Endodermal cell (in vitro differentiated cells): ENCODE data around the gene TRPC6. TPM values are rescaled to one million over a fixed set of nuclear protein-coding genes. Genes with fewer than 3 reads are reported as not detected.

ENCODE experiments used
- DNase-seq: peaks from one replicate; pipeline ENCODE4 v3.0.0-alpha.2; 2017
- H3K27ac ChIP-seq: 2 replicates; pipeline ENCODE4 v1.5.1; 2013; ENCODE audit warnings: mild to moderate bottlenecking, low read depth, low read length, moderate library complexity
- H3K27me3 ChIP-seq: 2 replicates; pipeline ENCODE4 v1.6.1; 2013; ENCODE audit warnings: mild to moderate bottlenecking, low read length, moderate library complexity; ENCODE audit not compliant: insufficient read depth, control insufficient read depth, poor library complexity, severe bottlenecking
- H3K36me3 ChIP-seq: 2 replicates; pipeline ENCODE4 v1.7.0; 2013; ENCODE audit warnings: mild to moderate bottlenecking, low read length, moderate library complexity; ENCODE audit not compliant: control insufficient read depth, insufficient read depth
- H3K4me1 ChIP-seq: one replicate; pipeline ENCODE4 v1.7.0; 2013; ENCODE audit warnings: low read length; ENCODE audit not compliant: control insufficient read depth, insufficient read depth
- H3K4me3 ChIP-seq: 2 replicates; pipeline ENCODE4 v1.5.1; 2013; ENCODE audit warnings: mild to moderate bottlenecking, low read length, moderate library complexity
- H3K9ac ChIP-seq: 2 replicates; pipeline ENCODE4 v1.6.1; 2013; ENCODE audit warnings: mild to moderate bottlenecking, low read length, moderate library complexity; ENCODE audit not compliant: poor library complexity, severe bottlenecking; ENCODE audit errors: extremely low read depth
- H3K9me3 ChIP-seq: 2 replicates; pipeline ENCODE4 v1.6.1; 2013; ENCODE audit warnings: mild to moderate bottlenecking, low read length, moderate library complexity; ENCODE audit not compliant: control insufficient read depth
- H3K27ac Mint-ChIP-seq: 2 replicates; pipeline ENCODE4 v1.8.0; 2020; ENCODE audit warnings: mixed read lengths
- H3K27me3 Mint-ChIP-seq: 2 replicates; pipeline ENCODE4 v1.8.0; 2021; ENCODE audit warnings: mild to moderate bottlenecking, mixed read lengths; ENCODE audit not compliant: insufficient read depth
- H3K36me3 Mint-ChIP-seq: 2 replicates; pipeline ENCODE4 v1.8.0; 2020; ENCODE audit warnings: low read depth, mixed read lengths
- H3K4me1 Mint-ChIP-seq: 2 replicates; pipeline ENCODE4 v1.8.0; 2020; ENCODE audit warnings: mixed read lengths
- H3K4me3 Mint-ChIP-seq: 2 replicates; pipeline ENCODE4 v1.8.0; 2020; ENCODE audit warnings: mild to moderate bottlenecking, moderate library complexity, mixed read lengths
- H3K9me3 Mint-ChIP-seq: 2 replicates; pipeline ENCODE4 v1.8.0; 2020; ENCODE audit warnings: mild to moderate bottlenecking, mixed read lengths
- WGBS, 2 experiments: methylation state at CpG; one replicate each; pipeline versions ENCODE4 v1.1.5 to v1.1.7; 2013; ENCODE audit warnings: missing lambda C conversion rate in 2 of 2, mixed read lengths in 1 of 2; ENCODE audit not compliant: insufficient coverage in 1 of 2, insufficient read length in 1 of 2; 5-methylcytosine and 5-hydroxymethylcytosine counted together
- total RNA-seq, 2 donors: library from RNA; stranded (reverse); fragmentation: NEBNext Ultra II Directional in 1 of 2; extraction: Animal tissue kit (Norgen Biotek cat#: 25700) in 1 of 2; gene quantifications; 2 replicates in 1 of 2; 3 replicates in 1 of 2; pipeline ENCODE4 v1.2.1, GENCODE V29; 2021
- TF ChIP-seq, protein P1 (sequence below): fragments of 200-600 bp; sonication (generic); conservative IDR thresholded peaks from 2 replicates; pipeline ENCODE4 v1.5.0; 2021; ENCODE audit warnings: antibody characterized with exemption, mild to moderate bottlenecking

The TRPC6 gene
- total RNA-seq, 2 donors from 2014 or later, result 1.2 to 5.1 TPM

DNA sequence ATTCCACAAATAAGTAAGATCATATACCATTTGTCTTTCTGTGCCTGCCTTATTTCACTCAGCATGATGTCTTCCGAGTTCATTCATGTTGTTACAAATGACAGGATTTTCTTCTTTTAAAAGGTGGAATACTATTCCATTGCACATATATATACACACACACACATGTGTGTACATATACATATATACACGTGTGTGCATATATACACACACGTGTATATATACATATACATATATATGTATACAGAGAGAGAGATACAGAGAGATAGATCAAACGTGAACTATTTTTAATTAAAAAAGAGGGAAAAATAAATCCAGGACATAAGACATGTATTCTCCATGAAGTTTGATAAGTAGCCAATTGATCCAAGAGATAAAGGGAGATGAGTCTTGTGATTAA is 108.1 kb downstream of the TRPC6 start:
- Mint-ChIP-seq H3K4me3 (no peak overlapping the region), H3K4me1 (peaks cover 14% of the 10 kb centered on the region), H3K27ac (no peak overlapping the region), H3K27me3 (no peaks in the 10 kb centered on the region), H3K36me3 (no peaks in the 10 kb centered on the region), H3K9me3 (no peaks in the 10 kb centered on the region)
- WGBS, 2 experiments, result 97 to 100% methylated on average over 1 to 2 of the region's 4 CpGs
- H3K9me3 ChIP-seq, result no peaks in the 10 kb centered on the region
- H3K9ac ChIP-seq, result no peak overlapping the region
- TF ChIP-seq, protein P1, sequence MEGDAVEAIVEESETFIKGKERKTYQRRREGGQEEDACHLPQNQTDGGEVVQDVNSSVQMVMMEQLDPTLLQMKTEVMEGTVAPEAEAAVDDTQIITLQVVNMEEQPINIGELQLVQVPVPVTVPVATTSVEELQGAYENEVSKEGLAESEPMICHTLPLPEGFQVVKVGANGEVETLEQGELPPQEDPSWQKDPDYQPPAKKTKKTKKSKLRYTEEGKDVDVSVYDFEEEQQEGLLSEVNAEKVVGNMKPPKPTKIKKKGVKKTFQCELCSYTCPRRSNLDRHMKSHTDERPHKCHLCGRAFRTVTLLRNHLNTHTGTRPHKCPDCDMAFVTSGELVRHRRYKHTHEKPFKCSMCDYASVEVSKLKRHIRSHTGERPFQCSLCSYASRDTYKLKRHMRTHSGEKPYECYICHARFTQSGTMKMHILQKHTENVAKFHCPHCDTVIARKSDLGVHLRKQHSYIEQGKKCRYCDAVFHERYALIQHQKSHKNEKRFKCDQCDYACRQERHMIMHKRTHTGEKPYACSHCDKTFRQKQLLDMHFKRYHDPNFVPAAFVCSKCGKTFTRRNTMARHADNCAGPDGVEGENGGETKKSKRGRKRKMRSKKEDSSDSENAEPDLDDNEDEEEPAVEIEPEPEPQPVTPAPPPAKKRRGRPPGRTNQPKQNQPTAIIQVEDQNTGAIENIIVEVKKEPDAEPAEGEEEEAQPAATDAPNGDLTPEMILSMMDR, result no peak
- H3K4me1 ChIP-seq, result no peaks in the 10 kb centered on the region
- H3K27me3 ChIP-seq, result no peaks in the 10 kb centered on the region
- H3K36me3 ChIP-seq, result no peaks in the 10 kb centered on the region
- H3K27ac ChIP-seq, result no peak overlapping the region
- no peak for DNase-seq
- no peak overlapping the region for H3K4me3 ChIP-seq

DNA sequence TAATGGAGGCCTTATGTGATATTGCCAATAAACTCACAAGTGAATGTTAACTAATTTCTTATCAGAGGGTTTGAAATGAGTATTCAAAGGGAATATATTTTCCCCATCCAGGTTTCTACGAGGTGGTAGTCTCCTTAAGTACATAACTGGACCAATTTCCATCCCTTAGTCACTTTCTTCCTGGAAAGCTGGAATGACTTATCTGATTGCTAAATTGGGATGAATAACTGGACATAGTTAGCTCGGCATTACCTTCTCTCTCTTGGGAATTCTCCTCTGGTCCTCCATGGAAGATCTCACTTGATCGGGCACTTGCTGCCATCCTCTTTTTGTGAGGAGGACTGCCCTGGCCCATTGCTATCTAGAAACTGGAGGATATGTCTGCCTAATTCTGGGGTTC is 109.1 kb downstream of the TRPC6 start:
- Histone ChIP-seq H3K36me3 (no peaks in the 10 kb centered on the region), H3K9me3 (no peaks in the 10 kb centered on the region), H3K27ac (no peak overlapping the region), H3K27me3 (no peaks in the 10 kb centered on the region), H3K4me3 (no peak overlapping the region), H3K4me1 (no peaks in the 10 kb centered on the region), H3K9ac (no peak overlapping the region)
- DNase-seq, result no peak
- peaks cover 14% of the 10 kb centered on the region for H3K4me1 Mint-ChIP-seq
- no peaks in the 10 kb centered on the region for H3K27me3 Mint-ChIP-seq
- H3K4me3 Mint-ChIP-seq, result no peak overlapping the region
- TF ChIP-seq, protein P1, result no peak
- no peaks in the 10 kb centered on the region for H3K36me3 Mint-ChIP-seq
- 96% methylated on average over 3 of the region's 3 CpGs; no CpG with 5 or more reads in 1 of the 2 experiments for WGBS, 2 experiments
- no peaks in the 10 kb centered on the region for H3K9me3 Mint-ChIP-seq
- no peak overlapping the region for H3K27ac Mint-ChIP-seq

GRCh38 chr11:101470881-101471520 is 112.8 kb downstream of the TRPC6 start:
- TF ChIP-seq, protein P1, result no peak

More at GRCh38 chr11:101470881-101471520, 112.8 kb downstream of the TRPC6 start:
- no peaks in the 10 kb centered on the region for H3K36me3 Mint-ChIP-seq
- Histone ChIP-seq H3K4me1 (no peaks in the 10 kb centered on the region), H3K9me3 (no peaks in the 10 kb centered on the region), H3K27me3 (no peaks in the 10 kb centered on the region), H3K27ac (no peak overlapping the region), H3K4me3 (no peak overlapping the region), H3K36me3 (no peaks in the 10 kb centered on the region), H3K9ac (no peak overlapping the region)
- DNase-seq, result no peak
- H3K27ac Mint-ChIP-seq, result no peak overlapping the region
- WGBS, 2 experiments, result 91 to 94% methylated on average over 2 of the region's 3 CpGs
- H3K4me1 Mint-ChIP-seq, result peaks cover 16% of the 10 kb centered on the region
- no peaks in the 10 kb centered on the region for H3K9me3 Mint-ChIP-seq
- no peak overlapping the region for H3K4me3 Mint-ChIP-seq
- no peaks in the 10 kb centered on the region for H3K27me3 Mint-ChIP-seq
